HCT116 (cell line): Measurements from ENCODE around the gene CDX1.

Experiments used
- ATF3 ChIP-seq: IDR thresholded peaks from 2 replicates; pipeline ENCODE4 v1.6.1; 2012
- POLR2A ChIP-seq: IDR thresholded peaks from 2 replicates; pipeline ENCODE4 v1.7.0; 2011; ENCODE audit warnings: borderline replicate concordance; ENCODE audit not compliant: insufficient read depth, insufficient read length; ENCODE audit errors: extremely low read depth
- POLR2AphosphoS5 ChIP-seq: IDR thresholded peaks from 2 replicates; pipeline ENCODE4 v1.6.1; 2011; ENCODE audit warnings: mild to moderate bottlenecking, low read depth, low read length, moderate library complexity
- SRF ChIP-seq: IDR thresholded peaks from 2 replicates; pipeline ENCODE4 v1.6.1; 2012; ENCODE audit warnings: low read depth
- YY1 ChIP-seq: IDR thresholded peaks from 2 replicates; pipeline ENCODE4 v1.6.1; 2011; ENCODE audit warnings: low read length, low read depth, moderate library complexity, mild to moderate bottlenecking; ENCODE audit not compliant: insufficient replicate concordance; ENCODE audit errors: extremely low read depth
- TF ChIP-seq, protein P1 (sequence below), 3 experiments: fragments of 200-600 bp in 1 of 3; sonication (generic) in 1 of 3; IDR thresholded peaks in 2 of 3; conservative IDR thresholded peaks in 1 of 3; 2 replicates each; pipeline ENCODE4 v1.5.1; 2012 to 2017; ENCODE audit warnings: low read depth in 2 of 3, low read length in 2 of 3, antibody characterized with exemption in 1 of 3, borderline replicate concordance in 1 of 3, control low read depth in 1 of 3, mild to moderate bottlenecking in 1 of 3, mixed read lengths in 1 of 3, mixed run types in 1 of 3, moderate library complexity in 1 of 3; ENCODE audit not compliant: insufficient read depth in 1 of 3
- TF ChIP-seq, protein P2 (sequence below): IDR thresholded peaks from 2 replicates; pipeline ENCODE4 v1.6.1; 2011; ENCODE audit warnings: mild to moderate bottlenecking, low read length, moderate library complexity; ENCODE audit not compliant: insufficient replicate concordance; ENCODE audit errors: extremely low read depth

DNA sequence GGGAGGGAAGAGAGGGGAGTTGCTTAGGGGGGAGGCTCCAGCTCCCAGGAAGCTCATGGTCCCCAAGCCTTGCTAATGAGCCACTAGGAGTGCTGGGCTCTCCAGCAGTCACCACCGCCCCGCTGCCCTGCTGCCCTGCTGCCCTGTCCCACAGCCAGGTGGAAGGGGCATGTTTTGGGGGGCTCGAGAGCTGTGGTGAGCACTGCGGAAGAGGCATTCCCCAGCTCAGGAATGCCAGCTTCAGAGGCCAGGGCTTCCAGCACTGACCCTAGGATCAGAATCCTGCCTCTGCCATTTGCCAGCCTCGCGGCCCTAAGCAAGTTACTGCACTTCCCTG is 40.2 kb downstream of the CDX1 start:
- TF ChIP-seq ATF3 (no peak), YY1 (no peak), POLR2AphosphoS5 (no peak), SRF (no peak), POLR2A (no peak)
- TF ChIP-seq, protein P1, sequence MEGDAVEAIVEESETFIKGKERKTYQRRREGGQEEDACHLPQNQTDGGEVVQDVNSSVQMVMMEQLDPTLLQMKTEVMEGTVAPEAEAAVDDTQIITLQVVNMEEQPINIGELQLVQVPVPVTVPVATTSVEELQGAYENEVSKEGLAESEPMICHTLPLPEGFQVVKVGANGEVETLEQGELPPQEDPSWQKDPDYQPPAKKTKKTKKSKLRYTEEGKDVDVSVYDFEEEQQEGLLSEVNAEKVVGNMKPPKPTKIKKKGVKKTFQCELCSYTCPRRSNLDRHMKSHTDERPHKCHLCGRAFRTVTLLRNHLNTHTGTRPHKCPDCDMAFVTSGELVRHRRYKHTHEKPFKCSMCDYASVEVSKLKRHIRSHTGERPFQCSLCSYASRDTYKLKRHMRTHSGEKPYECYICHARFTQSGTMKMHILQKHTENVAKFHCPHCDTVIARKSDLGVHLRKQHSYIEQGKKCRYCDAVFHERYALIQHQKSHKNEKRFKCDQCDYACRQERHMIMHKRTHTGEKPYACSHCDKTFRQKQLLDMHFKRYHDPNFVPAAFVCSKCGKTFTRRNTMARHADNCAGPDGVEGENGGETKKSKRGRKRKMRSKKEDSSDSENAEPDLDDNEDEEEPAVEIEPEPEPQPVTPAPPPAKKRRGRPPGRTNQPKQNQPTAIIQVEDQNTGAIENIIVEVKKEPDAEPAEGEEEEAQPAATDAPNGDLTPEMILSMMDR (IDR thresholded peaks at IDR 0.05 in 2 of 3, conservative IDR thresholded peaks at IDR 0.05 in 1 of 3; ENCODE audit: borderline replicate concordance in 1 of 3, insufficient read depth in 1 of 3, low read depth in 2 of 3, low read length in 2 of 3), result no peak
- TF ChIP-seq, protein P2, sequence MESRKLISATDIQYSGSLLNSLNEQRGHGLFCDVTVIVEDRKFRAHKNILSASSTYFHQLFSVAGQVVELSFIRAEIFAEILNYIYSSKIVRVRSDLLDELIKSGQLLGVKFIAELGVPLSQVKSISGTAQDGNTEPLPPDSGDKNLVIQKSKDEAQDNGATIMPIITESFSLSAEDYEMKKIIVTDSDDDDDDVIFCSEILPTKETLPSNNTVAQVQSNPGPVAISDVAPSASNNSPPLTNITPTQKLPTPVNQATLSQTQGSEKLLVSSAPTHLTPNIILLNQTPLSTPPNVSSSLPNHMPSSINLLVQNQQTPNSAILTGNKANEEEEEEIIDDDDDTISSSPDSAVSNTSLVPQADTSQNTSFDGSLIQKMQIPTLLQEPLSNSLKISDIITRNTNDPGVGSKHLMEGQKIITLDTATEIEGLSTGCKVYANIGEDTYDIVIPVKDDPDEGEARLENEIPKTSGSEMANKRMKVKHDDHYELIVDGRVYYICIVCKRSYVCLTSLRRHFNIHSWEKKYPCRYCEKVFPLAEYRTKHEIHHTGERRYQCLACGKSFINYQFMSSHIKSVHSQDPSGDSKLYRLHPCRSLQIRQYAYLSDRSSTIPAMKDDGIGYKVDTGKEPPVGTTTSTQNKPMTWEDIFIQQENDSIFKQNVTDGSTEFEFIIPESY, result no peak
